Small intestine (tissue), 7 donors: ENCODE data around the gene ABCE1. TPM values are rescaled to one million over a fixed set of nuclear protein-coding genes. Genes with fewer than 3 reads are reported as not detected.

Experiments used
- DNase-seq, 2 donors: peaks; one replicate each; pipeline versions ENCODE4 v3.0.0 to v3.0.0-alpha.2; 2013
- FAIRE-seq: peaks from 2 replicates; lab custom pipeline; 2012; peaks lifted over from hg19 to GRCh38; lab: Jason Lieb, UNC
- H3K27ac ChIP-seq, 3 donors: one replicate each; pipeline ENCODE4 v1.5.1; 2013; ENCODE audit warnings: low read length in 2 of 3, mild to moderate bottlenecking in 2 of 3, control low read depth in 1 of 3, inconsistent platforms in 1 of 3, low read depth in 1 of 3, moderate library complexity in 1 of 3
- H3K27me3 ChIP-seq, 3 donors: one replicate each; pipeline ENCODE4 v1.6.1; 2013; ENCODE audit warnings: low read length in 3 of 3, inconsistent platforms in 1 of 3; ENCODE audit not compliant: control insufficient read depth in 3 of 3, insufficient read depth in 3 of 3
- H3K36me3 ChIP-seq, 3 donors: one replicate each; pipeline ENCODE4 v1.6.1; 2013; ENCODE audit warnings: low read length in 3 of 3, inconsistent platforms in 1 of 3, low read depth in 1 of 3, mild to moderate bottlenecking in 1 of 3, moderate library complexity in 1 of 3; ENCODE audit not compliant: control insufficient read depth in 3 of 3, insufficient read depth in 2 of 3
- H3K4me1 ChIP-seq, 3 donors: one replicate each; pipeline ENCODE4 v1.6.1; 2013; ENCODE audit warnings: low read length in 2 of 3, inconsistent platforms in 1 of 3, low read depth in 1 of 3, mild to moderate bottlenecking in 1 of 3, moderate library complexity in 1 of 3; ENCODE audit not compliant: control insufficient read depth in 3 of 3, insufficient read depth in 2 of 3
- H3K4me3 ChIP-seq, 3 donors: one replicate each; pipeline ENCODE4 v1.5.1; 2013; ENCODE audit warnings: low read length in 3 of 3, control low read depth in 1 of 3, inconsistent platforms in 1 of 3, low read depth in 1 of 3, mild to moderate bottlenecking in 1 of 3, moderate library complexity in 1 of 3
- H3K9me3 ChIP-seq, 2 donors: one replicate each; pipeline ENCODE4 v1.6.1; 2013; ENCODE audit warnings: low read depth in 1 of 2, low read length in 1 of 2; ENCODE audit not compliant: control insufficient read depth in 2 of 2, insufficient read depth in 1 of 2
- WGBS, 3 donors: extraction: QIAGEN DNeasy Blood & Tissue Kit; methylation state at CpG; one replicate each; pipeline ENCODE4 v1.1.7; 2013; 5-methylcytosine and 5-hydroxymethylcytosine counted together
- polyA plus RNA-seq, 4 donors: library from polyadenylated mRNA; stranded (reverse) in 3 of 4; unstranded in 1 of 4; fragments of 200-250 nt in 3 of 4; fragments of 120-200 nt in 1 of 4; gene quantifications; one replicate each; pipeline versions ENCODE4 v1.2.1 to v1.2.3, GENCODE V29; 2013
- donor health status: healthy with polysubstance abuse.
- donor health status: control.
- donor health status: control.
- donor health status: Bipolar disorder and iron deficiency.
- donor health status: healthy.

The ABCE1 gene
- polyA plus RNA-seq, 4 donors = 7.8 to 52.9 (median 21.4) TPM

GRCh38 chr4:145171911-145172310 lies 73.8 kb downstream of the ABCE1 start:
- Histone ChIP-seq H3K4me3 (no peak overlapping the region), H3K9me3 (no peaks in the 10 kb centered on the region), H3K4me1 (peaks cover 0 to 4% (median 2%) of the 10 kb centered on the region in 3 donors), H3K27ac (peak overlapping the region in 1 of 3 donors; percentile 41), H3K36me3 (peaks cover 0 to 28% (median 3%) of the 10 kb centered on the region in 3 donors), H3K27me3 (no peaks in the 10 kb centered on the region)
- WGBS, 3 donors = 81 to 100% (median 86%) methylated on average over 1 of the region's 1 CpG
- DNase-seq (no peak), FAIRE-seq (no peak)

DNA sequence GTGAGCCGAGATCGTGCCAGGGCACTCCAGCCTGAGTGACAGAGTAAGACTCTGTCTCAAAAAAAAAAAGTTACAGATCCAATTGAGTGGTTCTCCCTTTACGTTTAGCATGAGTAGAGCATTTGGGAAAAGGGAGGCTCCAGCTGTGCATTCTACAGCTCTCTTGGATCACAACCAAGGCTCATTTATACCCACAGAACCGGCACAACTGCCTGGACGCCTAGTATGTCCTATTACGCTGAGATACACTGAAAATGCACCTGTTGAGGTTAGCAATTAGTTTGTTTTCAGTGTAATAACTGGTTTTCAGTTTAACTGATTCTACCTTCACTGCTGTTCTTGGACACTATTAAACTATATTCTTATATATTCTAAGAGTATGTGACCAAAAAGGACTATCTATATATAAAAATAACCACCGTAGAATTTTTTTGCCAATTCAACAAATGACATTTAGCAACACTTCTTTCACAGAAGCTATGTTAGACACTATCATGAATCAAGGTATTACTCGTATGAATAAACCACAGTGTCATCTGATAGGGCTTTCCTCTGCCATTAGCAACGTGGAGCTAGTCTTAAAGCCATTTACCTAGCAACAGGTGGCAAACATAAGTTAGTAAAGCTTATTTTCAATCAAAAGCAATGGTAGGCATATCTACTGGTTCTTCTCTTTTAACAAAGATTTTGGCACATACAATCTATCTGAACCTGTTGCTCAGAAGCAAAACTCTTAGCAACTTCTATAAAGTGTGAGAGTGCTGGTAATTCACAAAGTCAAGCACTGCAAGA lies 78.7 kb downstream of the ABCE1 start:
- H3K4me3 ChIP-seq = peak overlapping the region in 1 of 3 donors; percentile 19
- peaks cover 0 to 14% (median 2%) of the 10 kb centered on the region in 3 donors for H3K36me3 ChIP-seq
- H3K27me3 ChIP-seq = no peaks in the 10 kb centered on the region
- no peaks in the 10 kb centered on the region for H3K9me3 ChIP-seq
- DNase-seq (peak in 1 of 2 donors; percentile 19), FAIRE-seq (no peak)
- H3K27ac ChIP-seq = peak overlapping the region; percentile 65 to 97 (median 83)
- H3K4me1 ChIP-seq = peaks cover 2 to 9% (median 8%) of the 10 kb centered on the region in 3 donors
- WGBS, 3 donors = 30 to 51% (median 31%) methylated on average over 9 of the region's 9 CpGs

- no peak for DNase-seq
- FAIRE-seq = no peak
These were observed 79.4 kb downstream of the ABCE1 start for GRCh38 chr4:145177511-145177905.

DNA sequence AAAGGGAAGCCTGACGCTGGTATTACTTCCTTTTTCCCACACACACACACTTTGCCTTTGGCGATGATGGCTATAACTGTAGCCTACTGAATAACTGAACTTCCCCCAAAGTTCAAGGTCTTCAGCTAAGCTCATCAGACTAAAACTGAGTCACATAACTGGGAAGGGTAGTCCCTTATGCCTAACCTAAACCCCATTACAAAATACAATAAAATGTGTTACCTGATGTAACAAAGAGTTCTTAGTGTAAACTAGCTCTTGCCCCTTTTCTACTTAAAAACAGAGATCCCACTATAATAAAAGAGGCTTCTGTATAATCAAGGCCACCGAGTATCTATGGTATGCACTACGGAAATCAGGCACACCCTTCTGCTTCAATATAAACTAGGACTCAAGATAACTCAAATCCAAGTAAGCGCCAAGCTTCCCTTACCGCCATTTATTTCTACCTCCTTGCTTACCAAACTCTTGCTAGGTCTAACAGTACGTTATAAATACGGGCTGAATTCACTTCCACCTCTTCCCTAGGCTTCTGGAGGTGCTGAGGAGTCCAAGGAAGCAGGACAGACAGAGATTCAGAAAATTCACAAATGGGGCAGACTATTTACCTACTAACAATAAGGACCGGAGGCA lies 79.9 kb downstream of the ABCE1 start:
- Histone ChIP-seq H3K4me3 (peak overlapping the region; percentile 76 to 87 (median 87)), H3K36me3 (peaks cover 0 to 11% (median 0%) of the 10 kb centered on the region in 3 donors), H3K27ac (peak overlapping the region; percentile 89 to 97 (median 95)), H3K4me1 (peaks cover 0 to 9% (median 8%) of the 10 kb centered on the region in 3 donors), H3K27me3 (no peaks in the 10 kb centered on the region), H3K9me3 (no peaks in the 10 kb centered on the region)
- FAIRE-seq (no peak), DNase-seq (peak; percentile 65 to 73)
- WGBS, 3 donors = 2 to 8% (median 3%) methylated on average over 9 of the region's 9 CpGs

More at GRCh38 chr4:145177511-145177905, 79.4 kb downstream of the ABCE1 start:
- peaks cover 0 to 12% (median 0%) of the 10 kb centered on the region in 3 donors for H3K36me3 ChIP-seq
- 1 to 3% (median 2%) methylated on average over 4 of the region's 4 CpGs for WGBS, 3 donors
- H3K9me3 ChIP-seq = no peaks in the 10 kb centered on the region
- peak overlapping the region in 2 of 3 donors; percentile 76 to 87 for H3K4me3 ChIP-seq
- H3K27ac ChIP-seq = peak overlapping the region; percentile 83 to 97 (median 89)
- H3K4me1 ChIP-seq = peaks cover 0 to 9% (median 8%) of the 10 kb centered on the region in 3 donors
- no peaks in the 10 kb centered on the region for H3K27me3 ChIP-seq

GRCh38 chr4:145178740-145179280 lies 80.7 kb downstream of the ABCE1 start:
- 0 to 4% (median 1%) methylated on average over 5 of the region's 5 CpGs for WGBS, 3 donors
- Histone ChIP-seq H3K9me3 (no peaks in the 10 kb centered on the region), H3K4me3 (peak overlapping the region; percentile 76 to 87 (median 87)), H3K4me1 (peaks cover 0 to 9% (median 8%) of the 10 kb centered on the region in 3 donors), H3K27ac (peak overlapping the region; percentile 97 to 98 (median 97)), H3K27me3 (no peaks in the 10 kb centered on the region), H3K36me3 (peaks cover 0 to 8% (median 0%) of the 10 kb centered on the region in 3 donors)
- DNase-seq = peak in 1 of 2 donors; percentile 41
- FAIRE-seq = no peak

Other genes starting within 250 kb of the ABCE1 start
- gene ANAPC10, start 115 bp upstream of the ABCE1 start, polyA plus RNA-seq = 10 to 100 TPM; 10.1 to 18.7 (median 12.8) TPM
- gene OTUD4, start 82.3 kb downstream of the ABCE1 start, polyA plus RNA-seq = 10 to 100 TPM in 1 of 4 donors, 1 to 10 TPM in 3; 7.3 to 31.4 (median 8.9) TPM